Keratinocyte (primary cell): ENCODE measurements around the gene PRR22.

Experiments used
- EZH2 ChIP-seq: IDR thresholded peaks from one replicate; pipeline ENCODE4 v1.6.1; 2012; ENCODE audit warnings: inconsistent platforms, mild to moderate bottlenecking, low read length, moderate library complexity
- TF ChIP-seq, protein P1 (sequence below), 3 experiments: IDR thresholded peaks in 1 of 3; conservative IDR thresholded peaks in 1 of 3; optimal IDR thresholded peaks in 1 of 3; 2 replicates in 2 of 3; 3 replicates in 1 of 3; pipeline versions ENCODE3 to v1.5.1; 2011; ENCODE audit warnings: low read length in 3 of 3, mild to moderate bottlenecking in 3 of 3, moderate library complexity in 2 of 3, control low read depth in 1 of 3, inconsistent platforms in 1 of 3; ENCODE audit not compliant: insufficient read depth in 2 of 3; ENCODE audit errors: extremely low read depth in 1 of 3

- TF ChIP-seq, protein P1, sequence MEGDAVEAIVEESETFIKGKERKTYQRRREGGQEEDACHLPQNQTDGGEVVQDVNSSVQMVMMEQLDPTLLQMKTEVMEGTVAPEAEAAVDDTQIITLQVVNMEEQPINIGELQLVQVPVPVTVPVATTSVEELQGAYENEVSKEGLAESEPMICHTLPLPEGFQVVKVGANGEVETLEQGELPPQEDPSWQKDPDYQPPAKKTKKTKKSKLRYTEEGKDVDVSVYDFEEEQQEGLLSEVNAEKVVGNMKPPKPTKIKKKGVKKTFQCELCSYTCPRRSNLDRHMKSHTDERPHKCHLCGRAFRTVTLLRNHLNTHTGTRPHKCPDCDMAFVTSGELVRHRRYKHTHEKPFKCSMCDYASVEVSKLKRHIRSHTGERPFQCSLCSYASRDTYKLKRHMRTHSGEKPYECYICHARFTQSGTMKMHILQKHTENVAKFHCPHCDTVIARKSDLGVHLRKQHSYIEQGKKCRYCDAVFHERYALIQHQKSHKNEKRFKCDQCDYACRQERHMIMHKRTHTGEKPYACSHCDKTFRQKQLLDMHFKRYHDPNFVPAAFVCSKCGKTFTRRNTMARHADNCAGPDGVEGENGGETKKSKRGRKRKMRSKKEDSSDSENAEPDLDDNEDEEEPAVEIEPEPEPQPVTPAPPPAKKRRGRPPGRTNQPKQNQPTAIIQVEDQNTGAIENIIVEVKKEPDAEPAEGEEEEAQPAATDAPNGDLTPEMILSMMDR (optimal IDR thresholded peaks at IDR 0.05 in 1 of 3, IDR thresholded peaks at IDR 0.05 in 1 of 3, conservative IDR thresholded peaks at IDR 0.05 in 1 of 3; ENCODE audit: extremely low read depth in 1 of 3, insufficient read depth in 2 of 3, low read length in 3 of 3) = no peak
- TF ChIP-seq EZH2 = no peak
Measured at GRCh38 chr19:5765220-5765619, 19.3 kb downstream of the PRR22 start.
